Colonic mucosa (tissue), 4 donors: ENCODE results near the gene RAPGEF5. TPM values are rescaled to one million over a fixed set of nuclear protein-coding genes. Genes with fewer than 3 reads are reported as not detected.

Experiments
- DNase-seq: peaks from one replicate; pipeline ENCODE4 v3.0.0-alpha.2; 2020
- H3K27ac ChIP-seq: fragments of 200-600 bp; one replicate; pipeline ENCODE4 v1.8.0; 2021
- H3K27me3 ChIP-seq: fragments of 200-600 bp; one replicate; pipeline ENCODE4 v1.8.0; 2021
- H3K36me3 ChIP-seq: fragments of 200-600 bp; one replicate; pipeline ENCODE4 v1.8.0; 2021
- H3K4me1 ChIP-seq: fragments of 200-600 bp; one replicate; pipeline ENCODE4 v1.8.0; 2021; ENCODE audit warnings: mild to moderate bottlenecking
- H3K4me3 ChIP-seq: fragments of 200-600 bp; one replicate; pipeline ENCODE4 v1.8.0; 2021
- H3K9ac ChIP-seq, 2 donors: one replicate each; pipeline ENCODE4 v1.7.0; 2013; ENCODE audit warnings: control low read depth in 2 of 2, low read depth in 2 of 2, low read length in 2 of 2
- H3K9me3 ChIP-seq: fragments of 200-600 bp; one replicate; pipeline ENCODE4 v1.8.0; 2021
- CTCF ChIP-seq: fragments of 200-600 bp; IDR thresholded peaks from one replicate; pipeline ENCODE4 v1.8.0; 2022; ENCODE audit warnings: antibody characterized with exemption, mild to moderate bottlenecking
- intact Hi-C: fragments of 100-400 bp; cut with DNase I; formaldehyde crosslinking; loops from one replicate; pipeline ENCODE4 v1.14.1; 2022
- total RNA-seq, 2 donors: library from RNA; stranded (reverse); fragmentation: NEBNext Ultra II Directional in 1 of 2; extraction: Animal tissue kit (Norgen Biotek cat#: 25700) in 1 of 2; gene quantifications; one replicate each; pipeline ENCODE4 v1.2.1, GENCODE V29; 2021
- donor health status: healthy.
- donor health status: DM: no; HTN: no; CAD: no.
- donor health status: DM: no; HTN: no; CAD: no.

Gene RAPGEF5
- total RNA-seq, 2 donors from 2014 or later: 39.9 to 42.2 TPM

GRCh38 chr7:22256541-22257096 lies 100.3 kb downstream of the RAPGEF5 start:
- no peaks in the 10 kb centered on the region for H3K4me1 ChIP-seq

GRCh38 chr7:22255834-22256233 lies 101.1 kb downstream of the RAPGEF5 start:
- no peaks in the 10 kb centered on the region for H3K36me3 ChIP-seq
- intact Hi-C loops: no loop called here
- H3K4me1 ChIP-seq: no peaks in the 10 kb centered on the region
- no peak for DNase-seq
- no peak overlapping the region for H3K9ac ChIP-seq
- H3K27me3 ChIP-seq: no peaks in the 10 kb centered on the region
- no peak for TF ChIP-seq CTCF
- H3K27ac ChIP-seq: no peak overlapping the region
- no peak overlapping the region for H3K4me3 ChIP-seq
- H3K9me3 ChIP-seq: no peaks in the 10 kb centered on the region

More at GRCh38 chr7:22256541-22257096, 100.3 kb downstream of the RAPGEF5 start:
- Histone ChIP-seq H3K27ac (no peak overlapping the region), H3K4me3 (no peak overlapping the region), H3K9ac (no peak overlapping the region), H3K9me3 (no peaks in the 10 kb centered on the region), H3K36me3 (no peaks in the 10 kb centered on the region), H3K27me3 (no peaks in the 10 kb centered on the region)
- intact Hi-C loops: no loop called here
- DNase-seq: no peak
- TF ChIP-seq CTCF: no peak

DNA sequence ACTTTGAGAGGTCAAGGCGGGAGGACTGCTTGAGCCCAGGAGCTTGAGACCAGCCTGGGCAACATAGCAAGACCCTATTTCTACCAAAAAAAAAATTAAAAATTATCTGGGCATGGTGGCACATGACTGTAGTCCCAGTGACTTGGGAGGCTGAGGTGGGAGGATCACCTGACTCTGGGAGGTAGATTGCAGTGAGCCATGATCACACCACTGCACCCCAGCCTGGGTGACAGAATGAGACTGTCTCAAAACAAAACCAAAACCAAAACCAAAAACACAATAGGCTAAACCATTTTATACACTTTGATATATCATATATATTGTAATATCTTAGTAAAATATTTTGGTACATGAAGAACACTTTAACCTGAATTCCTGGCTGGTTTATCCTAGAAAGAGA lies 101.6 kb downstream of the RAPGEF5 start:
- intact Hi-C loops: no loop called here
- Histone ChIP-seq H3K27me3 (no peaks in the 10 kb centered on the region), H3K27ac (no peak overlapping the region)

DNA sequence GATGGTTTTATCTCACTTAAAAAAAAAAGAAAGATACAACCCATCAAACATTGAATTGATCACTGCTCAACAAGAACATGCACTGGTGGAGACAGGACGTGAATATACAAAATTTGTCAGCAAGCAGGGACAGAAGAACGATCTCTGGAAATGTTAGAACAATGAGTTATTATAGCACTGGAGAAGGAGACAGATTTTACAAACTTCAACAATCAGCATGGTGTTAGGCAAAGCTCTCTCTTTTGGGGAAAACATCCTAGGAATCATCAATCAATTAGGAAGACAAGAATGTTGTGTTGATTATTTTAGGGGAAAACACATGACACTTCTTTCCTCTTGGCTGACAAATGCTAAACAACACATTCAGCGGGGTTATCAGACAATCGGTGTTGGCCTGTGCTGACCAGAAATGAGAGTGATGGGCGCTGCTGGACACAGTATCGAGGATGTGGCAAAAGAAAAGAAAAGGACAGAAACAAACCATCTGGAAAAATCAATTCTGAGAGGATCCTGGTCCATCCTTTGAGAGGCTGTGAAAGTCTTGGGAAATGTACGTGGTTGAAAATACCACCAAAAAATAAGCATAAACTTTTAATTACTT lies 103.9 kb downstream of the RAPGEF5 start:
- no peaks in the 10 kb centered on the region for H3K9me3 ChIP-seq
- no peaks in the 10 kb centered on the region for H3K27me3 ChIP-seq
- TF ChIP-seq CTCF: no peak
- no peak overlapping the region for H3K4me3 ChIP-seq
- no peak overlapping the region for H3K9ac ChIP-seq
- H3K4me1 ChIP-seq: no peaks in the 10 kb centered on the region
- intact Hi-C loops: no loop called here
- no peaks in the 10 kb centered on the region for H3K36me3 ChIP-seq
- H3K27ac ChIP-seq: no peak overlapping the region
- DNase-seq: no peak

More for the DNA sequence above, 101.6 kb downstream of the RAPGEF5 start:
- no peak for TF ChIP-seq CTCF
- Histone ChIP-seq H3K9me3 (no peaks in the 10 kb centered on the region), H3K4me3 (no peak overlapping the region), H3K36me3 (no peaks in the 10 kb centered on the region), H3K4me1 (no peaks in the 10 kb centered on the region), H3K9ac (no peak overlapping the region)
- DNase-seq: no peak

GRCh38 chr7:22252016-22252415 lies 104.9 kb downstream of the RAPGEF5 start:
- Histone ChIP-seq H3K27me3 (no peaks in the 10 kb centered on the region), H3K4me1 (no peaks in the 10 kb centered on the region), H3K27ac (no peak overlapping the region), H3K4me3 (no peak overlapping the region), H3K36me3 (no peaks in the 10 kb centered on the region), H3K9me3 (no peaks in the 10 kb centered on the region), H3K9ac (no peak overlapping the region)
- TF ChIP-seq CTCF: no peak
- DNase-seq: no peak
- intact Hi-C loops: no loop called here
